Testis (tissue), 3 donors: ENCODE measurements around the gene ERBIN. TPM values are rescaled to one million over a fixed set of nuclear protein-coding genes. Genes with fewer than 3 reads are reported as not detected.
"Not testable (repeated sequence)": the region's sequence is repeated elsewhere in the genome, so short reads cannot be mapped to it uniquely, and the experiment has no call there.

ENCODE experiments used
- DNase-seq: peaks from one replicate; pipeline ENCODE4 v3.0.0-alpha.2; 2019
- H3K27ac ChIP-seq, 2 donors: fragments of 200-600 bp; sonication (generic); one replicate each; pipeline ENCODE4 v1.5.1; 2019
- H3K27me3 ChIP-seq: fragments of 200-600 bp; sonication (generic); one replicate; pipeline ENCODE4 v1.5.1; 2019
- H3K36me3 ChIP-seq: fragments of 200-600 bp; sonication (generic); one replicate; pipeline ENCODE4 v1.5.1; 2017; ENCODE audit warnings: low read depth; ENCODE audit errors: missing control alignments
- H3K4me1 ChIP-seq: fragments of 200-600 bp; sonication (generic); one replicate; pipeline ENCODE4 v1.5.1; 2019
- H3K4me3 ChIP-seq, 2 donors: fragments of 200-600 bp; sonication (generic); one replicate each; pipeline ENCODE4 v1.5.1; 2017 to 2019
- H3K9me3 ChIP-seq: fragments of 200-600 bp; sonication (generic); one replicate; pipeline ENCODE4 v1.5.1; 2017
- CTCF ChIP-seq, 3 experiments: fragments of 450-650 bp in 2 of 3; fragments of 200-600 bp in 1 of 3; sonication (generic) in 1 of 3; IDR thresholded peaks; one replicate each; pipeline ENCODE4 v1.5.1; 2016 to 2019; ENCODE audit warnings: antibody characterized with exemption in 3 of 3, mild to moderate bottlenecking in 2 of 3, moderate library complexity in 1 of 3
- POLR2A ChIP-seq: fragments of 450-650 bp; IDR thresholded peaks from one replicate; pipeline ENCODE4 v1.6.1; 2017; ENCODE audit warnings: antibody characterized with exemption, mild to moderate bottlenecking, moderate library complexity
- WGBS, 2 donors: methylation state at CpG; one replicate each; pipeline ENCODE4 v1.1.5; 2018; 5-methylcytosine and 5-hydroxymethylcytosine counted together
- intact Hi-C: fragments of 100-400 bp; cut with DNase I; formaldehyde crosslinking; loops from one replicate; pipeline ENCODE4 v1.15.1; 2023; ENCODE audit warnings: low total_unique reads
- polyA plus RNA-seq: library from polyadenylated mRNA; stranded (reverse); fragments of 350-450 nt; fragmentation: Illumina TruSeq; extraction: RNeasy Lipid Tissue Mini Kit (QIAGEN cat#74804); gene quantifications from one replicate; pipeline ENCODE4 v1.2.3, GENCODE V29; 2014; ENCODE audit warnings: low read depth, low replicate concordance; ENCODE audit not compliant: insufficient read depth
- total RNA-seq, 2 donors: library from RNA; depleted of rRNA; stranded (reverse); fragments of >200 nt; gene quantifications; one replicate each; pipeline ENCODE4 v1.2.3, GENCODE V29; 2016

Gene ERBIN
- total and polyA plus RNA-seq, 3 donors from 2014 or later: 45.7 to 98.3 (median 79.8) TPM

GRCh38 chr5:65914641-65915196, 11.7 kb upstream of the ERBIN start:
- H3K36me3 ChIP-seq: no peaks in the 10 kb centered on the region
- no peaks in the 10 kb centered on the region for H3K9me3 ChIP-seq
- TF ChIP-seq CTCF (IDR thresholded peaks at IDR 0.05) (no peak), POLR2A (no peak)
- intact Hi-C loops: no loop called here
- H3K4me3 ChIP-seq: no peak overlapping the region
- no peaks in the 10 kb centered on the region for H3K27me3 ChIP-seq
- no peak for DNase-seq
- no peaks in the 10 kb centered on the region for H3K4me1 ChIP-seq
- WGBS, 2 donors: 56 to 58% methylated on average over 3 of the region's 3 CpGs
- no peak overlapping the region for H3K27ac ChIP-seq

GRCh38 chr5:65915661-65916060, 10.7 kb upstream of the ERBIN start:
- H3K27me3 ChIP-seq, intact Hi-C loops, H3K27ac ChIP-seq, H3K4me1 ChIP-seq, H3K36me3 ChIP-seq, H3K9me3 ChIP-seq, H3K4me3 ChIP-seq, DNase-seq: not testable (repeated sequence)
- 92 to 98% methylated on average over 6 of the region's 6 CpGs for WGBS, 2 donors

GRCh38 chr5:65916066-65916465, 10.3 kb upstream of the ERBIN start:
- Histone ChIP-seq H3K4me1 (no peaks in the 10 kb centered on the region), H3K27me3 (no peaks in the 10 kb centered on the region), H3K36me3 (no peaks in the 10 kb centered on the region), H3K27ac (no peak overlapping the region), H3K9me3 (no peaks in the 10 kb centered on the region), H3K4me3 (no peak overlapping the region)
- intact Hi-C loops: no loop called here
- TF ChIP-seq POLR2A: no peak
- no peak for TF ChIP-seq CTCF (IDR thresholded peaks at IDR 0.05)
- WGBS, 2 donors: 88 to 92% methylated on average over 3 of the region's 3 CpGs
- DNase-seq: no peak

GRCh38 chr5:65916636-65917035, 9.7 kb upstream of the ERBIN start:
- intact Hi-C loops: no loop called here
- TF ChIP-seq CTCF (IDR thresholded peaks at IDR 0.05) (no peak), POLR2A (no peak)
- no peak overlapping the region for H3K4me3 ChIP-seq

GRCh38 chr5:65919773-65920172, 6.6 kb upstream of the ERBIN start:
- H3K4me3 ChIP-seq: no peak overlapping the region
- no peaks in the 10 kb centered on the region for H3K27me3 ChIP-seq
- no peaks in the 10 kb centered on the region for H3K4me1 ChIP-seq
- intact Hi-C loops: loop anchor here (10.0 kb wide), 1 partner anchor 225 kb away; the partner anchor contains the start of gene SREK1
- H3K36me3 ChIP-seq: no peaks in the 10 kb centered on the region
- H3K27ac ChIP-seq: no peak overlapping the region
- no peak for DNase-seq
- no peak for TF ChIP-seq POLR2A
- H3K9me3 ChIP-seq: no peaks in the 10 kb centered on the region

More at GRCh38 chr5:65916636-65917035, 9.7 kb upstream of the ERBIN start:
- Histone ChIP-seq H3K27me3 (no peaks in the 10 kb centered on the region), H3K27ac (no peak overlapping the region), H3K36me3 (no peaks in the 10 kb centered on the region), H3K9me3 (no peaks in the 10 kb centered on the region), H3K4me1 (no peaks in the 10 kb centered on the region)
- WGBS, 2 donors: 74 to 76% methylated on average over 1 of the region's 1 CpG
- no peak for DNase-seq

DNA sequence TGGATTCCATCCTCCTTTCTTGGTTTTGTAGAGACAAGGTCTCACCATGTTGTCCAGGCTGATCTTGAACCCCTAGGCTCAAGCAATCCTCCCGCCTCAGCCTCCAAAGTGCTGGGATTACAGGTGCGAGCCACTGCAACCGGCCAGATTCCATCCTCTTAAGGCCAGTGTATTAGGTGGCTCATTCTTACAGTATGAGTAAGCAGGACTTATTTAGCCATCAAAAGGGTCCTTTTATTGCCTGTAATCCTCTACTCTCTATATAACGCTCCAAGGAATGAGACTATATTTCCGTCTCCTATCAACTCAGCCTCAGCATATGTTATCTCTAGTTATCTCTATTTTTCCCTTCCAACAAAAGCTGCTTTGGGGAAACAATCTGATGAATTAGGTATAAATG, 3.0 kb upstream of the ERBIN start:
- TF ChIP-seq CTCF (IDR thresholded peaks at IDR 0.05): no peak
- TF ChIP-seq POLR2A: no peak
- H3K27ac ChIP-seq: no peak overlapping the region
- 76 to 83% methylated on average over 5 of the region's 5 CpGs for WGBS, 2 donors

More for the DNA sequence above, 3.0 kb upstream of the ERBIN start:
- Histone ChIP-seq H3K4me1 (peaks cover under 1% of the 10 kb centered on the region), H3K36me3 (no peaks in the 10 kb centered on the region), H3K4me3 (no peak overlapping the region), H3K27me3 (no peaks in the 10 kb centered on the region), H3K9me3 (no peaks in the 10 kb centered on the region)
- intact Hi-C loops: loop anchor here (10.0 kb wide), 1 partner anchor 221 kb away; the partner anchor contains the start of gene SREK1
- no peak for DNase-seq
